Stomach smooth muscle (tissue), 2 donors: ENCODE results near the gene IFNL2.
"Not testable (repeated sequence)": the region's sequence is repeated elsewhere in the genome, so short reads cannot be mapped to it uniquely, and the experiment has no call there.

Experiments
- H3K27ac ChIP-seq: one replicate; pipeline ENCODE4 v1.7.0; 2013; ENCODE audit warnings: mild to moderate bottlenecking, low read length, inconsistent platforms
- H3K27me3 ChIP-seq, 2 donors: one replicate each; pipeline ENCODE4 v1.7.0; 2013; ENCODE audit warnings: low read length in 2 of 2; ENCODE audit not compliant: insufficient read depth in 2 of 2, control insufficient read depth in 1 of 2
- H3K36me3 ChIP-seq, 2 donors: one replicate each; pipeline ENCODE4 v1.7.0; 2013; ENCODE audit warnings: low read length in 2 of 2; ENCODE audit not compliant: control insufficient read depth in 2 of 2, insufficient read depth in 2 of 2
- H3K4me1 ChIP-seq: one replicate; pipeline ENCODE4 v1.7.0; 2013; ENCODE audit warnings: low read length; ENCODE audit not compliant: control insufficient read depth, insufficient read depth
- H3K4me3 ChIP-seq, 2 donors: one replicate each; pipeline ENCODE4 v1.7.0; 2013; ENCODE audit warnings: low read length in 2 of 2
- H3K9ac ChIP-seq, 2 donors: one replicate each; pipeline ENCODE4 v1.7.0; 2013; ENCODE audit warnings: low read length in 2 of 2, mild to moderate bottlenecking in 1 of 2
- H3K9me3 ChIP-seq, 2 donors: one replicate each; pipeline ENCODE4 v1.7.0; 2013; ENCODE audit warnings: low read length in 2 of 2; ENCODE audit not compliant: control insufficient read depth in 2 of 2
- donor health status: healthy.
- donor health status: Pancreatic carcinoma.

Gene IFNL2

GRCh38 chr19:39268085-39268484 is at the start of gene IFNL2:
Gene IFNL2 (plus strand): TSS chr19:39268396. CDS start chr19:39268569, 173 bp downstream.
- H3K36me3 ChIP-seq, H3K9ac ChIP-seq, H3K4me1 ChIP-seq, H3K4me3 ChIP-seq, H3K27ac ChIP-seq, H3K9me3 ChIP-seq: not testable (repeated sequence)
- peaks cover 26 to 29% of the 10 kb centered on the region in 2 donors for H3K27me3 ChIP-seq

GRCh38 chr19:39219108-39219507 is 49.1 kb upstream of the IFNL2 start:
- H3K4me3 ChIP-seq, H3K4me1 ChIP-seq, H3K36me3 ChIP-seq, H3K9ac ChIP-seq, H3K27ac ChIP-seq, H3K9me3 ChIP-seq: not testable (repeated sequence)
- peaks cover 10 to 16% of the 10 kb centered on the region in 2 donors for H3K27me3 ChIP-seq

DNA sequence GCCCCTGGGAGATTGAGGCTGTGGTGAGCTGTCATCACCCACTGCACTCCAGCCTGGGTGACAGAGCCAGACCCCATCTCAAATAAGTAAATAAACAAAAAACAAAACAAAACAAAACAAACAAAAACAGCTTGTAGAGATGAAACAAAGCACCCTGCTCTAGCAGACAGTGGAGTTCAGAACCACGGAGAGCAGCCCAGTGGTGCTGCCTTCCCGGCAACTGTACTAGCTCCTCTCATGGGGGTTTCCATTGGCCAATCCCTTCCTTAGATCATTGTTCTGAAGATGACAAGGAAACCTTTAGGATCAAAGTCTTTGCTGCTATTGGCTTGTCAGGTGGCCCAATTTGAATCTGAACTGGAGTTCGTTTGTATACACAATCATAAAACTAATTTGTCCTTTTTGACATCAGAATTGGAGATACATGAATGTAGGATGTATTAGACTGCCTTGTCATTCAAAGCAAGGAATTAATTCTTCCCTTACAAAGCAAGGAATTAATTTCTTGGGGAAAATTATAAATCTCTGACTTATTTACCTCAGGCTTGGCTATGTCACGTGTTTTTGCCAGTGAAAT is 44.4 kb upstream of the IFNL2 start:
- Histone ChIP-seq H3K27me3 (peaks cover 7 to 12% of the 10 kb centered on the region in 2 donors), H3K4me1 (no peaks in the 10 kb centered on the region), H3K9me3 (no peaks in the 10 kb centered on the region), H3K27ac (no peak overlapping the region), H3K4me3 (no peak overlapping the region), H3K36me3 (no peaks in the 10 kb centered on the region), H3K9ac (no peak overlapping the region)

- no peaks in the 10 kb centered on the region for H3K9me3 ChIP-seq
- peaks cover 5 to 10% of the 10 kb centered on the region in 2 donors for H3K27me3 ChIP-seq
- no peaks in the 10 kb centered on the region for H3K4me1 ChIP-seq
- H3K4me3 ChIP-seq, result no peak overlapping the region
- no peak overlapping the region for H3K9ac ChIP-seq
- no peak overlapping the region for H3K27ac ChIP-seq
- H3K36me3 ChIP-seq, result no peaks in the 10 kb centered on the region
Observed at GRCh38 chr19:39224910-39225309, 43.3 kb upstream of the IFNL2 start.

- Histone ChIP-seq H3K27ac (no peak overlapping the region), H3K9ac (no peak overlapping the region), H3K27me3 (no peaks in the 10 kb centered on the region), H3K9me3 (peaks cover 0 to 4% of the 10 kb centered on the region in 2 donors), H3K36me3 (no peaks in the 10 kb centered on the region), H3K4me1 (no peaks in the 10 kb centered on the region), H3K4me3 (no peak overlapping the region)
Observed at GRCh38 chr19:39230096-39230764, 38.0 kb upstream of the IFNL2 start.

GRCh38 chr19:39232708-39233107 is 35.5 kb upstream of the IFNL2 start:
- Histone ChIP-seq H3K27ac (no peak overlapping the region), H3K9ac (no peak overlapping the region), H3K4me3 (no peak overlapping the region), H3K4me1 (no peaks in the 10 kb centered on the region), H3K27me3 (peaks cover 0 to 2% of the 10 kb centered on the region in 2 donors), H3K9me3 (peaks cover 0 to 4% of the 10 kb centered on the region in 2 donors), H3K36me3 (no peaks in the 10 kb centered on the region)

DNA sequence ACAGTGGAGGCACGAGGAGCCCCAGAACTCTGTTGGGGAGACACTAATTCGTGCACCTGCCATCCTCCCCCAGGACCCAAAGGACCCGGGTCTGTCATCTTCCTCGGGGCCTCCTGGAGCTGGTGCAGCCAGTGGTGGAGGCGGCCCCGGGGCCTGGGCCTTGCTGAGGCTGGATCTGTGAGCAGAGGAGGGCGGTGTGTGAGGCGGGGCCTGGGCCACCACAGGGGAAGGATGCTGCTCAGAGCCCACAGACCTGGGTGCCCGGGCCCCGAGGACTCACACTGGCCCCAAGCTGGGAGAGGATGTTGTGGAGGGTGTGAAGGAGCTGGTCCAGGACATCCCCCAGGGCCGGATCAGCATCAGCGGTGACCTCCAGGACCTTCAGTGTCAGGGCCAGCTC is 31.7 kb upstream of the IFNL2 start:
- H3K9me3 ChIP-seq, result no peaks in the 10 kb centered on the region
- H3K27ac ChIP-seq, result no peak overlapping the region
- no peaks in the 10 kb centered on the region for H3K4me1 ChIP-seq
- no peak overlapping the region for H3K4me3 ChIP-seq
- H3K27me3 ChIP-seq, result peaks cover 3 to 6% of the 10 kb centered on the region in 2 donors
- no peaks in the 10 kb centered on the region for H3K36me3 ChIP-seq
- no peak overlapping the region for H3K9ac ChIP-seq

GRCh38 chr19:39237200-39238184 is 30.7 kb upstream of the IFNL2 start:
- H3K36me3 ChIP-seq, result no peaks in the 10 kb centered on the region
- no peaks in the 10 kb centered on the region for H3K4me1 ChIP-seq
- H3K27ac ChIP-seq, result no peak overlapping the region
- H3K4me3 ChIP-seq, result no peak overlapping the region
- peaks cover 3 to 6% of the 10 kb centered on the region in 2 donors for H3K27me3 ChIP-seq
- H3K9me3 ChIP-seq, result no peaks in the 10 kb centered on the region
- H3K9ac ChIP-seq, result no peak overlapping the region

- H3K9me3 ChIP-seq, result no peaks in the 10 kb centered on the region
- H3K27ac ChIP-seq, result no peak overlapping the region
- no peak overlapping the region for H3K9ac ChIP-seq
- H3K27me3 ChIP-seq, result peaks cover 3 to 6% of the 10 kb centered on the region in 2 donors
- H3K36me3 ChIP-seq, result no peaks in the 10 kb centered on the region
- H3K4me3 ChIP-seq, result no peak overlapping the region
- no peaks in the 10 kb centered on the region for H3K4me1 ChIP-seq
Observed at GRCh38 chr19:39238209-39238608, 30.0 kb upstream of the IFNL2 start.

DNA sequence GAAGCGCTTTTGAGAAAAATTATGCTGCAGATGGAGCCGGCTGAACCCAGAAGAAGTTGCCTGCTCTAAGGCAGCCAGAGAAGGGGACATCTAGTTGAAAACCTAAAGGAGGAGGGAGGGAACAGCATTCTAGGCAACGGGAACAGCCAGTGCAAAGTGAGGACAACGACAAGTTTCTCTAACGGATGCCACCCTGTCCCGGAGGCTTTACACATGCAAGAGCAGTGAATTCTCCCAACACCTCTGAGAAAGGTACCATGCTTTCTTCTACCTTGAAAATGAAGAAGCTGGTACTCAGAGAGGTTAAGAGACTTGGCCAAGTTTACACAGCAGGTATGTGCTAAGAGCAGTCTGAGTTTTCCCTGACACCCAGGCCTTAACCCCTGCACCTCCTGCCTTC is 29.3 kb upstream of the IFNL2 start:
- no peak overlapping the region for H3K9ac ChIP-seq
- H3K36me3 ChIP-seq, result no peaks in the 10 kb centered on the region
- H3K27me3 ChIP-seq, result peaks cover 3 to 6% of the 10 kb centered on the region in 2 donors

More for the DNA sequence above, 29.3 kb upstream of the IFNL2 start:
- H3K4me3 ChIP-seq, result no peak overlapping the region
- H3K9me3 ChIP-seq, result no peaks in the 10 kb centered on the region
- H3K27ac ChIP-seq, result no peak overlapping the region
- H3K4me1 ChIP-seq, result no peaks in the 10 kb centered on the region
